ENCODE data around the gene TRUB1.

- TF ChIP-seq CTCF (IDR thresholded peaks at IDR 0.05; ENCODE audit: low read depth, low read length, poor library complexity, severe bottlenecking) (no peak), EZH2phosphoT487 (IDR thresholded peaks at IDR 0.05; ENCODE audit: borderline replicate concordance, low read length) (no peak)
Measured at GRCh38 chr10:114894911-114895310, 43.1 kb upstream of the TRUB1 start.
